SU-DHL-6 (cell line): ENCODE results near the gene ASIP.

Experiments used
- EZH2phosphoT487 ChIP-seq: fragments of 200-600 bp; sonication (generic), shearing (Covaris generic); conservative IDR thresholded peaks from 2 replicates; pipeline ENCODE4 v1.6.1; 2018; ENCODE audit warnings: mild to moderate bottlenecking, antibody characterized with exemption, low read length, moderate library complexity, mixed read lengths
- TF ChIP-seq, protein P1 (sequence below): fragments of 200-600 bp; sonication (generic); IDR thresholded peaks from one replicate; pipeline ENCODE4 v1.5.1; 2017; ENCODE audit warnings: antibody characterized with exemption, mild to moderate bottlenecking, low read length, moderate library complexity; ENCODE audit not compliant: insufficient read depth, poor library complexity, severe bottlenecking

- TF ChIP-seq, protein P1, sequence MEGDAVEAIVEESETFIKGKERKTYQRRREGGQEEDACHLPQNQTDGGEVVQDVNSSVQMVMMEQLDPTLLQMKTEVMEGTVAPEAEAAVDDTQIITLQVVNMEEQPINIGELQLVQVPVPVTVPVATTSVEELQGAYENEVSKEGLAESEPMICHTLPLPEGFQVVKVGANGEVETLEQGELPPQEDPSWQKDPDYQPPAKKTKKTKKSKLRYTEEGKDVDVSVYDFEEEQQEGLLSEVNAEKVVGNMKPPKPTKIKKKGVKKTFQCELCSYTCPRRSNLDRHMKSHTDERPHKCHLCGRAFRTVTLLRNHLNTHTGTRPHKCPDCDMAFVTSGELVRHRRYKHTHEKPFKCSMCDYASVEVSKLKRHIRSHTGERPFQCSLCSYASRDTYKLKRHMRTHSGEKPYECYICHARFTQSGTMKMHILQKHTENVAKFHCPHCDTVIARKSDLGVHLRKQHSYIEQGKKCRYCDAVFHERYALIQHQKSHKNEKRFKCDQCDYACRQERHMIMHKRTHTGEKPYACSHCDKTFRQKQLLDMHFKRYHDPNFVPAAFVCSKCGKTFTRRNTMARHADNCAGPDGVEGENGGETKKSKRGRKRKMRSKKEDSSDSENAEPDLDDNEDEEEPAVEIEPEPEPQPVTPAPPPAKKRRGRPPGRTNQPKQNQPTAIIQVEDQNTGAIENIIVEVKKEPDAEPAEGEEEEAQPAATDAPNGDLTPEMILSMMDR = no peak
- TF ChIP-seq EZH2phosphoT487 = no peak
Observed at GRCh38 chr20:34256629-34257124, 15.5 kb downstream of the ASIP start.
